GM18498 (cell line): ENCODE results near the gene UBQLN4.
"Not testable (repeated sequence)": the region's sequence is repeated elsewhere in the genome, so short reads cannot be mapped to it uniquely, and the experiment has no call there.

ENCODE experiments used
- ATAC-seq: cut with Tn5 transposase; IDR thresholded peaks from one replicate; pipeline ENCODE4 v1.9.1; 2021; ENCODE audit warnings: mild to moderate bottlenecking, moderate library complexity; ENCODE audit not compliant: unreplicated experiment

UBQLN4 gene

GRCh38 chr1:156081180-156081916, 27.8 kb upstream of the UBQLN4 start:
- ATAC-seq = no peak

GRCh38 chr1:156080863-156081179, 27.2 kb upstream of the UBQLN4 start:
- no peak for ATAC-seq

GRCh38 chr1:156080241-156080862, 26.8 kb upstream of the UBQLN4 start:
- no peak for ATAC-seq

GRCh38 chr1:156079762-156080161, 26.2 kb upstream of the UBQLN4 start:
- no peak for ATAC-seq

GRCh38 chr1:156078728-156079127, 25.1 kb upstream of the UBQLN4 start:
- no peak for ATAC-seq

- ATAC-seq = no peak
Measured at GRCh38 chr1:156077430-156077760, 23.8 kb upstream of the UBQLN4 start.

GRCh38 chr1:156076609-156077429, 23.2 kb upstream of the UBQLN4 start:
- ATAC-seq = peak; percentile 48

GRCh38 chr1:156075775-156076204, 22.2 kb upstream of the UBQLN4 start:
- no peak for ATAC-seq

- no peak for ATAC-seq
Measured at GRCh38 chr1:156075162-156075561, 21.6 kb upstream of the UBQLN4 start.

GRCh38 chr1:156074661-156075060, 21.1 kb upstream of the UBQLN4 start:
- no peak for ATAC-seq

GRCh38 chr1:156073740-156074139, 20.1 kb upstream of the UBQLN4 start:
- ATAC-seq = no peak

- no peak for ATAC-seq
Measured at GRCh38 chr1:156073110-156073687, 19.6 kb upstream of the UBQLN4 start.

GRCh38 chr1:156072251-156072650, 18.7 kb upstream of the UBQLN4 start:
- no peak for ATAC-seq

- ATAC-seq = not testable (repeated sequence)
Measured at GRCh38 chr1:156071332-156071816, 17.8 kb upstream of the UBQLN4 start.

GRCh38 chr1:156070548-156070947, 16.9 kb upstream of the UBQLN4 start:
- ATAC-seq = no peak

- no peak for ATAC-seq
Measured at GRCh38 chr1:156069490-156070455, 16.2 kb upstream of the UBQLN4 start.

GRCh38 chr1:156067262-156067661, 13.7 kb upstream of the UBQLN4 start:
- no peak for ATAC-seq

- no peak for ATAC-seq
Measured at GRCh38 chr1:156065871-156066270, 12.3 kb upstream of the UBQLN4 start.

- no peak for ATAC-seq
Measured at GRCh38 chr1:156065212-156065611, 11.6 kb upstream of the UBQLN4 start.

GRCh38 chr1:156064615-156065014, 11.0 kb upstream of the UBQLN4 start:
- ATAC-seq = no peak

GRCh38 chr1:156063997-156064285, 10.3 kb upstream of the UBQLN4 start:
- no peak for ATAC-seq
